IMR-90 (cell line): Measurements from ENCODE around the gene NMRK2. TPM values are rescaled to one million over a fixed set of nuclear protein-coding genes. Genes with fewer than 3 reads are reported as not detected.

Source experiments
- ATAC-seq: fragments of 200-7000 bp; cut with Tn5 transposase; 2 replicates; pipeline ENCODE4 v1.9.1; 2020; ENCODE audit warnings: low read depth, mild to moderate bottlenecking, moderate library complexity
- BruUV-seq: library from RNA; stranded (reverse); fragments of 400-500 nt; replicated peaks from 2 replicates; lab custom pipeline; 2021; lab: Mats Ljungman, UMichigan
- CTCF ChIA-PET: fragments of 300-600 bp; formaldehyde crosslinking; extraction: SDS; loops from one replicate; lab custom pipeline; 2021; ENCODE audit warnings: antibody characterized with exemption; lab: Yijun Ruan, JAX
- POLR2A ChIA-PET: fragments of 300-600 bp; sonication (Branson Sonifier 250); formaldehyde crosslinking; loops from one replicate; lab custom pipeline; 2022; ENCODE audit warnings: antibody characterized with exemption; ENCODE audit not compliant: unreplicated experiment; lab: Charles Lee
- DNase-seq: peaks from one replicate; pipeline ENCODE4 v3.0.0; 2013
- H2AFZ ChIP-seq: replicated peaks from 2 replicates; pipeline ENCODE3; 2013; ENCODE audit warnings: low read length, mild to moderate bottlenecking; ENCODE audit not compliant: poor library complexity
- H2AK5ac ChIP-seq: 2 replicates; pipeline ENCODE4 v1.6.1; 2013; ENCODE audit warnings: low read depth, low read length, inconsistent platforms
- H2AK9ac ChIP-seq: replicated peaks from 2 replicates; pipeline ENCODE3; 2013; ENCODE audit warnings: mild to moderate bottlenecking, low read depth, low read length, moderate library complexity; ENCODE audit not compliant: poor library complexity
- H2BK120ac ChIP-seq: 2 replicates; pipeline ENCODE4 v1.6.1; 2013; ENCODE audit warnings: low read depth, low read length, inconsistent platforms
- H2BK15ac ChIP-seq: 3 replicates; pipeline ENCODE4 v1.6.1; 2013; ENCODE audit warnings: low read depth, low read length, inconsistent platforms
- H2BK20ac ChIP-seq: 2 replicates; pipeline ENCODE4 v1.6.1; 2013; ENCODE audit warnings: low read depth, mild to moderate bottlenecking, inconsistent platforms, low read length, moderate library complexity
- H2BK5ac ChIP-seq: 2 replicates; pipeline ENCODE4 v1.6.1; 2013; ENCODE audit warnings: mild to moderate bottlenecking, low read depth, low read length, inconsistent platforms; ENCODE audit not compliant: poor library complexity, severe bottlenecking
- H3K14ac ChIP-seq: replicated peaks from 2 replicates; pipeline ENCODE4 v1.6.1; 2013; ENCODE audit warnings: low read depth, low read length, inconsistent platforms
- H3K18ac ChIP-seq: 2 replicates; pipeline ENCODE4 v1.6.1; 2013; ENCODE audit warnings: low read depth, low read length, control low read depth
- H3K23ac ChIP-seq: 2 replicates; pipeline ENCODE4 v1.6.1; 2013; ENCODE audit warnings: low read depth, low read length, inconsistent platforms
- H3K27ac ChIP-seq: 2 replicates; pipeline ENCODE4 v1.5.1; 2013; ENCODE audit warnings: mild to moderate bottlenecking, control low read depth, low read length; ENCODE audit not compliant: insufficient read depth
- H3K27me3 ChIP-seq: 2 replicates; pipeline ENCODE4 v1.6.1; 2013; ENCODE audit warnings: low read length; ENCODE audit not compliant: control insufficient read depth, insufficient read depth
- H3K36me3 ChIP-seq: 2 replicates; pipeline ENCODE4 v1.6.1; 2013; ENCODE audit warnings: low read length, mixed read lengths; ENCODE audit not compliant: control insufficient read depth, insufficient read depth
- H3K4ac ChIP-seq: 2 replicates; pipeline ENCODE4 v1.6.1; 2013; ENCODE audit warnings: low read depth, low read length, inconsistent platforms
- H3K4me1 ChIP-seq: 2 replicates; pipeline ENCODE4 v1.6.1; 2013; ENCODE audit warnings: low read length, mixed read lengths; ENCODE audit not compliant: control insufficient read depth, insufficient read depth
- H3K4me2 ChIP-seq: 2 replicates; pipeline ENCODE4 v1.6.1; 2013; ENCODE audit warnings: low read depth, mild to moderate bottlenecking, control low read depth, low read length, moderate library complexity
- H3K4me3 ChIP-seq: 2 replicates; pipeline ENCODE4 v1.5.1; 2013; ENCODE audit warnings: low read depth, mild to moderate bottlenecking, control low read depth, low read length, moderate library complexity; ENCODE audit not compliant: insufficient read depth
- H3K56ac ChIP-seq: 2 replicates; pipeline ENCODE4 v1.6.1; 2013; ENCODE audit warnings: low read length, inconsistent platforms; ENCODE audit not compliant: insufficient read depth; ENCODE audit errors: extremely low read depth
- H3K79me1 ChIP-seq, 2 experiments: 2 replicates each; pipeline ENCODE4 v1.6.1; 2013; ENCODE audit warnings: low read length in 2 of 2, inconsistent platforms in 1 of 2, low read depth in 1 of 2
- H3K9ac ChIP-seq: 2 replicates; pipeline ENCODE4 v1.6.1; 2013; ENCODE audit warnings: low read depth, low read length, control low read depth
- H3K9me1 ChIP-seq: 2 replicates; pipeline ENCODE4 v1.6.1; 2013; ENCODE audit warnings: low read length, inconsistent platforms; ENCODE audit not compliant: insufficient read depth
- H3K9me3 ChIP-seq: 2 replicates; pipeline ENCODE4 v1.6.1; 2013; ENCODE audit warnings: low read length; ENCODE audit not compliant: control insufficient read depth, insufficient read depth
- H4K20me1 ChIP-seq: 2 replicates; pipeline ENCODE4 v1.6.1; 2013; ENCODE audit warnings: low read length, inconsistent platforms; ENCODE audit not compliant: insufficient read depth
- H4K5ac ChIP-seq: 2 replicates; pipeline ENCODE4 v1.6.1; 2013; ENCODE audit warnings: mild to moderate bottlenecking, low read depth, low read length, control low read depth
- H4K8ac ChIP-seq, 2 experiments: 2 replicates each; pipeline ENCODE4 v1.6.1; 2013; ENCODE audit warnings: low read depth in 2 of 2, low read length in 2 of 2, control low read depth in 1 of 2, inconsistent platforms in 1 of 2
- H4K91ac ChIP-seq: 2 replicates; pipeline ENCODE4 v1.6.1; 2013; ENCODE audit warnings: low read depth, low read length, inconsistent platforms; ENCODE audit not compliant: insufficient read depth
- BHLHE40 ChIP-seq: fragments of 150-350 bp; IDR thresholded peaks from 2 replicates; pipeline ENCODE4 v1.6.1; 2016; ENCODE audit warnings: mild to moderate bottlenecking, low read depth, low read length
- CEBPB ChIP-seq: IDR thresholded peaks from 2 replicates; pipeline ENCODE4 v1.6.1; 2012; ENCODE audit warnings: low read depth, low read length, improper control_type of control experiment
- CHD1 ChIP-seq: IDR thresholded peaks from 2 replicates; pipeline ENCODE4 v1.6.1; 2012; ENCODE audit warnings: low read depth, low read length, improper control_type of control experiment
- CTCF ChIP-seq: conservative IDR thresholded peaks from 2 replicates; pipeline ENCODE4 v1.5.1; 2012; ENCODE audit warnings: mild to moderate bottlenecking, low read depth, low read length, improper control_type of control experiment
- MAFK ChIP-seq: IDR thresholded peaks from 2 replicates; pipeline ENCODE4 v1.6.1; 2012; ENCODE audit warnings: low read depth, low read length, improper control_type of control experiment
- MXI1 ChIP-seq: IDR thresholded peaks from 2 replicates; pipeline ENCODE4 v1.6.1; 2012; ENCODE audit warnings: low read depth, mild to moderate bottlenecking, low read length, moderate library complexity, borderline replicate concordance
- NFE2L2 ChIP-seq: fragments of 150-350 bp; IDR thresholded peaks from 2 replicates; pipeline ENCODE4 v1.6.1; 2016; ENCODE audit warnings: low read depth, mild to moderate bottlenecking, low read length
- POLR2A ChIP-seq: IDR thresholded peaks from 2 replicates; pipeline ENCODE4 v1.6.1; 2012; ENCODE audit warnings: mild to moderate bottlenecking, low read depth, low read length
- RAD21 ChIP-seq: IDR thresholded peaks from 2 replicates; pipeline ENCODE4 v1.6.1; 2012; ENCODE audit warnings: low read length, improper control_type of control experiment
- RCOR1 ChIP-seq: IDR thresholded peaks from 2 replicates; pipeline ENCODE4 v1.6.1; 2012; ENCODE audit warnings: mild to moderate bottlenecking, low read length, improper control_type of control experiment; ENCODE audit not compliant: insufficient replicate concordance
- SMC3 ChIP-seq: fragments of 150-350 bp; IDR thresholded peaks from 2 replicates; pipeline ENCODE4 v1.6.1; 2016; ENCODE audit warnings: low read depth, mild to moderate bottlenecking, antibody characterized with exemption, low read length, moderate library complexity
- USF2 ChIP-seq: fragments of 150-350 bp; IDR thresholded peaks from 2 replicates; pipeline ENCODE4 v1.6.1; 2017; ENCODE audit warnings: mild to moderate bottlenecking, antibody characterized with exemption, low read length, low read depth
- WGBS, 2 experiments: methylation state at CpG; one replicate each; pipeline versions ENCODE4 v1.1.5 to v1.1.7; 2013; ENCODE audit warnings: missing lambda C conversion rate in 2 of 2; ENCODE audit not compliant: insufficient read length in 1 of 2; ENCODE audit errors: extremely low coverage in 2 of 2; 5-methylcytosine and 5-hydroxymethylcytosine counted together
- dilution Hi-C: fragments of 300-500 bp; cut with HindIII; formaldehyde crosslinking; loops from one replicate; pipeline ENCODE4 v1.14.3; 2018; ENCODE audit warnings: low sequenced_read_pairs; ENCODE audit not compliant: unreplicated experiment
- in situ Hi-C: fragments of 300-500 bp; cut with MboI; formaldehyde crosslinking; loops from 3 replicates; pipeline ENCODE4 v1.14.3; 2019; ENCODE audit warnings: low sequenced_read_pairs, inconsistent platforms, mixed read lengths
- intact Hi-C: fragments of 100-400 bp; cut with micrococcal nuclease; formaldehyde crosslinking; loops from 2 replicates; pipeline ENCODE4 v1.10.0; 2022
- polyA plus RNA-seq, 3 experiments: library from polyadenylated mRNA; depleted of rRNA; stranded (reverse); fragments of >200 nt; gene quantifications; 2 replicates each; pipeline ENCODE4 v1.2.3, GENCODE V29; 2012; ENCODE audit warnings: low replicate concordance in 1 of 3
- total RNA-seq: library from RNA; depleted of rRNA; stranded (reverse); fragments of >200 nt; gene quantifications from 2 replicates; pipeline ENCODE4 v1.2.3, GENCODE V29; 2012

The NMRK2 gene
- total and polyA plus RNA-seq, 2 of the 4 experiments (the other 2 are of a cell fraction) = not detected

- TF ChIP-seq BHLHE40 = no peak
Measured at GRCh38 chr19:3908266-3909054, 24.4 kb upstream of the NMRK2 start (continued).

GRCh38 chr19:3910105-3910504 is 22.8 kb upstream of the NMRK2 start:
- H2BK5ac ChIP-seq = no peak overlapping the region
- no peak overlapping the region for H2BK120ac ChIP-seq
- no peaks in the 10 kb centered on the region for H3K9me1 ChIP-seq
- ChIA-PET POLR2A (no interaction called here), CTCF (no interaction called here)
- in situ Hi-C loops = no loop called here
- no peak overlapping the region for H2BK20ac ChIP-seq
- TF ChIP-seq POLR2A = no peak
- no peak for TF ChIP-seq RAD21
- TF ChIP-seq MAFK = no peak
- TF ChIP-seq CHD1 = no peak
- TF ChIP-seq USF2 = no peak
- no peak for TF ChIP-seq CTCF
- no peak for TF ChIP-seq RCOR1
- TF ChIP-seq CEBPB = no peak
- no peak for TF ChIP-seq MXI1
- no peak for TF ChIP-seq SMC3
- TF ChIP-seq NFE2L2 = no peak
- no peak overlapping the region for H3K9ac ChIP-seq
- H4K20me1 ChIP-seq = no peaks in the 10 kb centered on the region
- H4K91ac ChIP-seq = no peak overlapping the region
- dilution Hi-C loops = no loop called here
- ATAC-seq (no peak), DNase-seq (no peak)
- no peaks in the 10 kb centered on the region for H3K79me1 ChIP-seq
- H4K8ac ChIP-seq = no peak overlapping the region
- no TSS peak for BruUV-seq
- intact Hi-C loops = no loop called here
- H3K27ac ChIP-seq = no peak overlapping the region
- H3K27me3 ChIP-seq = no peaks in the 10 kb centered on the region; the same call in none of the 2 replicates
- no peak overlapping the region for H3K4me3 ChIP-seq
- no peak overlapping the region for H3K4me2 ChIP-seq
- WGBS, 2 experiments = 100% methylated on average over 1 of the region's 1 CpG; no CpG with 5 or more reads in 1 of the 2 experiments
- H3K56ac ChIP-seq = no peak overlapping the region
- no peak overlapping the region for H2AK9ac ChIP-seq
- peaks cover 5% of the 10 kb centered on the region; the same call in 1 of the 2 replicates for H3K9me3 ChIP-seq
- H3K4ac ChIP-seq = no peak overlapping the region
- H2AFZ ChIP-seq = no peak overlapping the region
- no peak overlapping the region for H2BK15ac ChIP-seq
- no peak overlapping the region for H3K14ac ChIP-seq
- H3K4me1 ChIP-seq = no peaks in the 10 kb centered on the region
- H4K5ac ChIP-seq = no peak overlapping the region
- H2AK5ac ChIP-seq = no peak overlapping the region
- H3K36me3 ChIP-seq = no peaks in the 10 kb centered on the region
- no peak overlapping the region for H3K18ac ChIP-seq
- no peak overlapping the region for H3K23ac ChIP-seq
